Measurements from ENCODE around the gene UNKL. TPM values are rescaled to one million over a fixed set of nuclear protein-coding genes. Genes with fewer than 3 reads are reported as not detected.

Gene UNKL
- polyA plus RNA-seq, 1 donor from 2014 or later = 9.2 TPM

GRCh38 chr16:1408171-1408837 lies 6.2 kb downstream of the UNKL start:
- H3K27ac Mint-ChIP-seq = peak overlapping the region; percentile 59 to 89 (median 87)
- H3K36me3 Mint-ChIP-seq = peaks cover 3% of the 10 kb centered on the region
- peak overlapping the region; percentile 70 to 88 (median 81) for H3K4me3 Mint-ChIP-seq
- no peaks in the 10 kb centered on the region for H3K27me3 Mint-ChIP-seq
- peaks cover 5 to 17% (median 11%) of the 10 kb centered on the region in 3 donors for H3K4me1 Mint-ChIP-seq
- H3K9me3 Mint-ChIP-seq = no peaks in the 10 kb centered on the region

- Mint-ChIP-seq H3K27ac (peak overlapping the region; percentile 59 to 89 (median 87)), H3K9me3 (no peaks in the 10 kb centered on the region), H3K4me3 (peak overlapping the region in 3 of 4 donors; percentile 47 to 88 (median 74)), H3K27me3 (no peaks in the 10 kb centered on the region), H3K36me3 (peaks cover 3% of the 10 kb centered on the region), H3K4me1 (peaks cover 5 to 17% (median 11%) of the 10 kb centered on the region in 3 donors)
Observed at GRCh38 chr16:1407753-1408152, 6.8 kb downstream of the UNKL start.

- Mint-ChIP-seq H3K4me3 (no peak overlapping the region), H3K4me1 (peaks cover 0 to 9% (median 4%) of the 10 kb centered on the region in 3 donors), H3K27ac (no peak overlapping the region), H3K9me3 (no peaks in the 10 kb centered on the region), H3K36me3 (no peaks in the 10 kb centered on the region), H3K27me3 (no peaks in the 10 kb centered on the region)
Observed at GRCh38 chr16:1403733-1404132, 10.8 kb downstream of the UNKL start.

DNA sequence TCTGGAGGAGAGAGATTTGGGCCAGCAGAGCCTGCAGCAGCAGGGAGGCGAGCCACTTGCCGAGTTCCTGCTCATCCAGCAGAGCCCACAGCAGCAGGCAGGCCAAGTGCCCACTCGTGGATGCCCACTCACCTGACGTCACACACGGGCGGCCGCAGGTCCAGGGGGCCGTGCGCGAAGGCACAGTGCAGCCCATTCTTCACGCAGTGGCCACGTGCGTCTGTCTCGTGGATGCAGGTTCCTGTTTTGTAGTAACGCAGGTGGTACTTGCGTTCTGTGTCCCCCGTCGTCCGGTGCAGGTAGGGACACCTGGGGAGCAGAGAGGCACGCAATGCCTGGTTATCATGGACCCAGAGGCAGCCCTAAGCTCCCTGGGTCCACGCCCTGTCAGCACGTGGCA lies 11.5 kb downstream of the UNKL start:
- peak overlapping the region in 1 of 3 donors; percentile 25 for H3K27ac Mint-ChIP-seq
- no peaks in the 10 kb centered on the region for H3K27me3 Mint-ChIP-seq
- H3K36me3 Mint-ChIP-seq = no peaks in the 10 kb centered on the region
- H3K4me1 Mint-ChIP-seq = peaks cover 0 to 7% (median 2%) of the 10 kb centered on the region in 3 donors
- no peaks in the 10 kb centered on the region for H3K9me3 Mint-ChIP-seq
- peak overlapping the region in 1 of 4 donors; percentile 45 for H3K4me3 Mint-ChIP-seq

GRCh38 chr16:1401758-1402154 lies 12.7 kb downstream of the UNKL start:
- Mint-ChIP-seq H3K4me3 (no peak overlapping the region), H3K27me3 (no peaks in the 10 kb centered on the region), H3K4me1 (peaks cover 0 to 3% (median 2%) of the 10 kb centered on the region in 3 donors), H3K36me3 (no peaks in the 10 kb centered on the region), H3K9me3 (no peaks in the 10 kb centered on the region), H3K27ac (peak overlapping the region in 1 of 3 donors; percentile 34)

DNA sequence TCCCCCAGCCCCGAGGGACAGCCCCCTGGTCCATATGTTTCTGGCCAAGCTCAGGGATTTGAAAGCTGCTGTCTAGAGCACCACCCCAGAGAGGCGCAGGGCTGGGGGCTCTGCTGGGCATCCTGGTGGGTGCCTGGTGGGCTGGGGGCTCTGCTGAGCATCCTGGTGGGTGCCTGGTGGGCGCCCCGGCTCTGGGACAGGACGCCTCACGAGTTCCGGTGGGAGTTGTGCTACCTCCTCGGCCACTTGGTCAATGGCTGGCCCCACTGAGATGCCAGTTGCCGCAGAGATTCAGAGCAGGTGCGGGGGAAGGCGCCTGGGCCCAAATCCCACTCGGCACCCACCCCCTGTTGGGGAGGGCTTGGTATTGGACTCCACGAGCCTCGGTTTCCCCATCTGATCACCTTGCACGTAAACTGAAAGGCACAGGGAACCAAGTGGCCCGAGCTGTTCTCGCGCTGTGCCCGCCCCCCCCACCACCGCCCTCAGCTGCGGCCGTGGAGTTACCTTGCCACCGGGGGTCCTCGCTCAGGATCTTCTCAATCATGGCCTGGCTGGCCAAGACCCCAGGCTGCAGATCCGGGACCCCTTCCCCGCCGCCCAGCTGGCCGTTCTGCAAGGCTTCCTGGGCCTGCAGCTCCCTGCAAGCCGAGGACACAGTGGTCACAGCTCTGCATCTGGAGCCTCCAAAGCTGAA lies 13.3 kb downstream of the UNKL start:
- peaks cover 0 to 3% (median 2%) of the 10 kb centered on the region in 3 donors for H3K4me1 Mint-ChIP-seq
- no peaks in the 10 kb centered on the region for H3K36me3 Mint-ChIP-seq
- no peaks in the 10 kb centered on the region for H3K9me3 Mint-ChIP-seq
- H3K27ac Mint-ChIP-seq = peak overlapping the region in 1 of 3 donors; percentile 34
- H3K4me3 Mint-ChIP-seq = no peak overlapping the region
- no peaks in the 10 kb centered on the region for H3K27me3 Mint-ChIP-seq

DNA sequence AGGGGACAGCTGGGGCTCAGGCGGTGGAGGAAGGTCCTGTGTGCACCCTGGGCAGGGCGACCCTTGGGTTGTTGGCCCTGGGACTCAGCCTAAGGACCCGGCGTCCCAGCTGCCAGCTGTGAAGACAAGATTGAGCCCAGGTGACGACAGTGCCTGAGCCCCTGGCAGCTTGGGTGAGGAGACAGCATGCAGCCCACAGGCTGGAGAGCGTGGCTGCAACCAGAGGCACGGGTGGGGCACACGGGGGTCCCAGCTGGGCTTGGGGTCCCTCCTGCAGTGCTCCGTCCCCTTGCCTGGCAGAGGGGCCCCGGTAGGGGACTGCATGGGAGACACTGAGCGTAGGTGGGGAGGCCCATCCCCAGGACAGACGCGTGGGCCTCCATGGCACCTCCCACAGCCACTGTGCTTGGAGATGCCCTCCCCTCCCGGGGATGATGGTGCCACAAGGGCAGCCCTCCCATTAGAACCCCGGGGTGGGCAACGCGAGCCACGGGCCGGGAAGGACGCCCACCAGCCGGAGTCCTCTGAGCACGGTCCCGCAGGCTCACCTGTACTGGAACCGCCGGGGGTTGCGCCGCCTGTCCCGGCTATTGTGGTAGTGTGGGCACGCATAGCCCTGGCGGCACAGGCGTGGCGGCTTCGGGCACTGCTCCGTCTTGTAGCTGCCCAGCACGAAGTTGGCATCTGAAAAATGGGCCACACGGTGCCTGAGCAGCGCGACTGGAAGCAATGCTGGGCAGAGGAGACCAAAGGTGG lies 15.5 kb downstream of the UNKL start:
- no peaks in the 10 kb centered on the region for H3K27me3 Mint-ChIP-seq
- H3K36me3 Mint-ChIP-seq = no peaks in the 10 kb centered on the region
- no peak overlapping the region for H3K4me3 Mint-ChIP-seq
- peak overlapping the region in 1 of 3 donors; percentile 51 for H3K27ac Mint-ChIP-seq
- peaks cover 0 to 2% (median 1%) of the 10 kb centered on the region in 3 donors for H3K4me1 Mint-ChIP-seq
- no peaks in the 10 kb centered on the region for H3K9me3 Mint-ChIP-seq

- Mint-ChIP-seq H3K4me3 (no peak overlapping the region), H3K9me3 (no peaks in the 10 kb centered on the region), H3K36me3 (no peaks in the 10 kb centered on the region), H3K4me1 (peaks cover 0 to 2% (median under 1%) of the 10 kb centered on the region in 3 donors), H3K27me3 (no peaks in the 10 kb centered on the region), H3K27ac (no peak overlapping the region)
Observed at GRCh38 chr16:1398351-1398750, 16.2 kb downstream of the UNKL start.

- Mint-ChIP-seq H3K27ac (no peak overlapping the region), H3K4me3 (no peak overlapping the region), H3K4me1 (peaks cover 0 to 2% (median 0%) of the 10 kb centered on the region in 3 donors), H3K27me3 (no peaks in the 10 kb centered on the region), H3K9me3 (no peaks in the 10 kb centered on the region), H3K36me3 (no peaks in the 10 kb centered on the region)
Observed at GRCh38 chr16:1397779-1398178, 16.7 kb downstream of the UNKL start.

GRCh38 chr16:1395444-1396031 lies 19.0 kb downstream of the UNKL start:
- no peak overlapping the region for H3K4me3 Mint-ChIP-seq
- H3K27ac Mint-ChIP-seq = no peak overlapping the region
- no peaks in the 10 kb centered on the region for H3K4me1 Mint-ChIP-seq
- no peaks in the 10 kb centered on the region for H3K27me3 Mint-ChIP-seq
- no peaks in the 10 kb centered on the region for H3K36me3 Mint-ChIP-seq
- H3K9me3 Mint-ChIP-seq = no peaks in the 10 kb centered on the region

DNA sequence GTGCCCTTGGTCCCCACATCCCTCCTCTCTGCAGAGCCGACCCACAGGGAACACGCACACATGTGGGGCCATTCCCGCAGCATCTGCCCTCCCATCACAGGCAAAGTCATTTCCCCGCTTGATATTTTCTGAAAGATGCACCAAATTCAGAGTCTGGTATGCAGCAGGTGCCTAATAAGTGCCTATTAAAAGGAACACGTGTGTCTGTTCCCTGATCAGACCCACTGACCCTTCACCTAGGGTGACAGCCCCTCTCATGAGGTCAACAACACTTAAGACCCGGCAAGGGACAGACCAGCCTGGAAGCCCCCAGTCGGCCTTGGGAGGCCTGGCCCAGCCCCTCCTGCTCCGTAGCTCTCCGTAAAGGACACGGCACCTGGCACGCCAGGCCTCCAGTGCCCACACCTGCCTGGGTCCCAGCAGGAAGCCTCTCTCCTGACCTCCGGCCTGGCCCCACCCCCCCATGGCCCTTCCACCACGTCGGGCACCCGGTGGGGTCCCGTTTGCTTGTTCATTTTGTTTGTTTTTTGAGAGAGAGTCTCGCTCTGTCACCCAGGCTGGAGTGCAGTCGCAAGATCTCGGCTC lies 20.0 kb downstream of the UNKL start:
- H3K4me1 Mint-ChIP-seq = no peaks in the 10 kb centered on the region
- H3K36me3 Mint-ChIP-seq = no peaks in the 10 kb centered on the region
- H3K9me3 Mint-ChIP-seq = no peaks in the 10 kb centered on the region
- H3K4me3 Mint-ChIP-seq = no peak overlapping the region
- no peaks in the 10 kb centered on the region for H3K27me3 Mint-ChIP-seq
- peak overlapping the region in 1 of 3 donors; percentile 2 for H3K27ac Mint-ChIP-seq

- Mint-ChIP-seq H3K9me3 (no peaks in the 10 kb centered on the region), H3K4me3 (no peak overlapping the region), H3K36me3 (no peaks in the 10 kb centered on the region), H3K27me3 (no peaks in the 10 kb centered on the region), H3K27ac (peak overlapping the region in 1 of 3 donors; percentile 2), H3K4me1 (no peaks in the 10 kb centered on the region)
Observed at GRCh38 chr16:1393613-1394176, 20.8 kb downstream of the UNKL start.

DNA sequence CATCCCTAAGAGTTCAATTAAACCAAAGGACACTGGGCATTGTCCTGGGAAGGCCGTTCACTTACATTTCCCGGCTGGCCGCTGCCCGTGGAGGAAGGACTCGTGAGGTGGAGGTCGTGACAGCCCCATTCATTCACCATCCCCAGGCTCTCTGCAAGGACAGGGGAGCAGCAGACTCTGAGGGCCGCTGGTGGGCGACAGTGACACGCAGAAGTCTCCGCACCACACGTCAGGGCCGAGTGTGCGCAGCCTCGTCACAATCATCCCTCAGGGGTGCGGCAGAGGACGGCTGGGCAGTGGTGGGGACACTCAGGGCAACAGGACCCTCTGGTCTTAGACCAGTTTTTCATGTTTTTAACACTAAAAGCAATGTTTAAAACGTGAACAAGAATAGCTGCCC lies 21.7 kb downstream of the UNKL start:
- no peaks in the 10 kb centered on the region for H3K27me3 Mint-ChIP-seq
- no peaks in the 10 kb centered on the region for H3K4me1 Mint-ChIP-seq
- no peaks in the 10 kb centered on the region for H3K36me3 Mint-ChIP-seq
- no peaks in the 10 kb centered on the region for H3K9me3 Mint-ChIP-seq
- no peak overlapping the region for H3K4me3 Mint-ChIP-seq
- no peak overlapping the region for H3K27ac Mint-ChIP-seq

DNA sequence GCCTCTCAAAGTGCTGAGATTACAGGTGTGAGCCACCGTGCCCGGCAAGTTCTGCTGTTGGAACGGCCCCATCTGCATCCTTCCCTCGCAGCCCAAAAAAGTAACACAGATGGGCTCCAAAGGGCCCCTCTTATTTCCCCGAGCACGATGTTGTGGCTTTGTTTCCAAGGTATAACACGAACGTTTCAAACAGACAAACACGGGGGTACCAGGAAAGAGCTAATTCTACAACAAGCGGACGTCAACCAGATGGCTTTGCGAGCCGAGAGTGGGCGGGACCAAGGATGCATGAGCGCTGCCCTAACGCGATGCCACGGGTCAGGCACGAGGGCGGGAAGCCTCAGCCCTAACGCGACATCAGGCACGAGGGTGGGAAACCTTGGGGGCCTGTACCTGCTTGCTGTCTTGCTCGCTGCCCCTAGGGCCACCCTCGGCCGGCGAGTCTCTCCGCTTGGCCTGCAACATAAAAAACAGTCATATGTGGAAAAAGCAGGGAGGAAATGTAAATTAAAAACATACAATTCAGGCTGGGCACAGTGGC lies 24.2 kb downstream of the UNKL start:
- H3K4me1 Mint-ChIP-seq = no peaks in the 10 kb centered on the region
- H3K4me3 Mint-ChIP-seq = no peak overlapping the region
- no peaks in the 10 kb centered on the region for H3K27me3 Mint-ChIP-seq
- H3K27ac Mint-ChIP-seq = peak overlapping the region in 1 of 3 donors; percentile 82
- no peaks in the 10 kb centered on the region for H3K9me3 Mint-ChIP-seq
- H3K36me3 Mint-ChIP-seq = no peaks in the 10 kb centered on the region
